ENCODE measurements around the gene PCDHA6.
"Not testable (repeated sequence)": the region's sequence is repeated elsewhere in the genome, so short reads cannot be mapped to it uniquely, and the experiment has no call there.

Gene PCDHA6

DNA sequence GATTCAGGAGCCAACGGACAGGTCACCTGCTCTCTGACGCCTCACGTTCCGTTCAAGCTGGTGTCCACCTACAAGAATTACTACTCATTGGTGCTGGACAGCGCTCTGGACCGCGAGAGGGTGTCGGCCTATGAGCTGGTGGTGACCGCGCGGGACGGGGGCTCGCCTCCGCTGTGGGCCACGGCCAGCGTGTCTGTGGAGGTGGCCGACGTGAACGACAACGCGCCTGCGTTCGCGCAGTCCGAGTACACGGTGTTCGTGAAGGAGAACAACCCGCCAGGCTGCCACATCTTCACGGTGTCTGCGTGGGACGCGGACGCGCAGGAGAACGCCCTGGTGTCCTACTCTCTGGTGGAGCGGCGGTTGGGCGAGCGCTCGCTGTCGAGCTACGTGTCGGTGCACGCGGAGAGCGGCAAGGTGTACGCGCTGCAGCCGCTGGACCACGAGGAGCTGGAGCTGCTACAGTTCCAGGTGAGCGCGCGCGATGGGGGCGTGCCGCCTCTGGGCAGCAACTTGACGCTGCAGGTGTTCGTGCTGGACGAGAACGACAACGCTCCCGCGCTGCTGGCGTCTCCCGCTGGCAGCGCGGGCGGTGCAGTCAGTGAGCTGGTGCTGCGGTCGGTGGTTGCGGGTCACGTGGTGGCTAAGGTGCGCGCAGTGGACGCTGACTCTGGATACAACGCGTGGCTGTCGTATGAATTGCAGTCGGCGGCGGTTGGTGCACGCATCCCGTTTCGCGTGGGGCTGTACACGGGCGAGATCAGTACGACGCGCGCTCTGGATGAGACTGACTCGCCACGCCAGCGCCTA is 29.6 kb downstream of the PCDHA6 start:
- no peak for DNase-seq (ENCODE audit: low read depth)

DNA sequence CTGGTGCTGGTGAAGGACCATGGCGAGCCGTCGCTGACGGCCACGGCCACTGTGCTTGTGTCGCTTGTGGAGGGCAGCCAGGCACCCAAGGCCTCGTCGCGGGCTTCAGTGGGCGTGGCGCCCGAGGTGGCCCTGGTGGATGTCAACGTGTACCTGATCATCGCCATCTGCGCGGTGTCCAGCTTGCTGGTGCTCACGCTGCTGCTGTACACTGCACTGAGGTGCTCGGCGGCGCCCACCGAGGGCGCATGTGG is 30.2 kb downstream of the PCDHA6 start:
- no peak for DNase-seq (ENCODE audit: low read depth)

DNA sequence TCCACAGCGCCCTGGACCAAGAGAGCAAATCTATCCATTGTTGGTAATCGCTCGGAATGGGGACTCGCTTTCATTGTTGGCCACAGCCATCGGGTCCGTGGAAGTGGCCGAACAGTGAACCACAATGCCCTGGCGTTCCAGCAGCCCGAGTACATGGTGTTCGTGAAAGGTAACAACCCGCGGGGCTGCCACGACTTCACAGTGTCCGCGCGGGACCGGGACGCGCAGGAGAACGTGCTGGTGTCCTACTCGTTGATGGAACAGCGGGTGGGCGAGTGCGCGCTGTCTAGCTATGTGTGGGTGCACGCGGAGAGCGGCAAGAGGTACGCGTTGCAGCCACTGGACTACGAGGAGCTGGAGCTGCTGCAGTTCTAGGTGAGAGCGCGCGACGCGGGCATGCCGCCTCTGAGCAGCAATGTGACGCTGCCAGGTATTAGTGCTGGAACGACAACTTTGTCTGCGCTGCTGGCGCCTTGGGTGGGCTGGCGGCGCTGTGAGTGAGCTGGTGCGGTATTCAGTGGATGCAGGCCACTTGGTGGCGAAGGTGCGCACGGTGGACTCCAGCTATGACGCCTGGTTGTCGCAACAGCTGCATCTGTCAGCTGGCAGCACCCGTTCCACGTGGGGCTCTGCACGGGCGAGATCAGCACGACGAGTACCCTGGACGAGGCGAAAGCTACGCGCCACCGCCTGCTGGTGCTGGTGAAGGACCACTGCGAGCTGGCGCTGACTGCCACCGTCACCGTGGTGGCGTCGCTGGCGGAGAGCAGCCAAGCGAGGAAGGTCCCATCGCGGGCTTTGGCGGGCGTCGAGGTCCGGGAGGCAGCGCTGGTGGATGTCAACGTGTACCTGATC is 34.9 kb downstream of the PCDHA6 start:
- no peak for DNase-seq (ENCODE audit: low read depth)

DNA sequence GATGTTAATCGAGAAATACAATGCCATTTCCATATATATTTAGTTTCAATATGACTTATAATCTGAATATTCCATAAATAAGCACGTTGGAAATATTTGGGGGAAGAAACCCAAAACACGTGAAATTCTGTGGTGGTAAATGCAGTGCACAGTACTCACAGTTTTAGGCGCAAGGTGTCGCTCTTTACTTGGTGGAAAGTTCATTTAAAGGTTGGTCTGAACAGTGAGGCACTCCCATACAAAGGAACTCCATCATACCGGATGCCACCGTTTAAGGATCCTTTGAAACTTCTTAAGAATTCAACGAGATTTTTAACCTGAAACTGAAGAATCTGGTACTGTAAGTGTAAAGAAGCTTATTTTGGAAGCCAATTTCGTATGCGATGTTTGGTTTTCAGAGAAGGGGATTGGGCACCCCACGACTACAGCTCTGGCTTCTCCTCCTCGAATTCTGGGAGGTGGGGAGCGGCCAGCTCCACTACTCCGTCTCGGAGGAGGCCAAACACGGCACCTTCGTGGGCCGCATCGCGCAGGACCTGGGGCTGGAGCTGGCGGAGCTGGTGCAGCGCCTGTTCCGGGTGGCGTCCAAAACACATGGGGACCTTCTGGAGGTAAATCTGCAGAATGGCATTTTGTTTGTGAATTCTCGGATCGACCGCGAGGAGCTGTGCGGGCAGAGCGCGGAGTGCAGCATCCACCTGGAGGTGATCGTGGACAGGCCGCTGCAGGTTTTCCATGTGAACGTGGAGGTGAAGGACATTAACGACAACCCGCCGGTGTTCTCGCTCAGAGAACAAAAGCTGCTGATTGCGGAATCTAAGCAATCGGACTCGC is 41.2 kb downstream of the PCDHA6 start, which contains the start of gene PCDHA11:
PCDHA11 (plus strand) TSS at position 237 of the 834 bp plus-strand sequence; CDS start at position 384, 147 bp downstream.
- DNase-seq (ENCODE audit: low read depth), result no peak

DNA sequence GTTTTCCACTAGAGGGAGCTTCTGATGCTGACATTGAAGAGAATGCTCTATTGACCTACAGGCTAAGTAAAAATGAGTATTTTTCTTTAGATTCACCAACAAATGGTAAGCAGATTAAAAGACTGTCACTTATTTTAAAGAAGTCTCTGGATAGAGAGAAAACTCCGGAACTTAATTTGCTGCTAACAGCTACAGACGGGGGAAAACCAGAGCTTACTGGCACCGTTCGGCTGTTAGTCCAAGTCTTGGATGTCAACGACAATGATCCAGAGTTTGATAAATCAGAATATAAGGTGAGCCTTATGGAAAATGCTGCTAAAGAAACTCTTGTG is 41.8 kb downstream of the PCDHA6 start:
- DNase-seq (ENCODE audit: low read depth), result no peak

DNA sequence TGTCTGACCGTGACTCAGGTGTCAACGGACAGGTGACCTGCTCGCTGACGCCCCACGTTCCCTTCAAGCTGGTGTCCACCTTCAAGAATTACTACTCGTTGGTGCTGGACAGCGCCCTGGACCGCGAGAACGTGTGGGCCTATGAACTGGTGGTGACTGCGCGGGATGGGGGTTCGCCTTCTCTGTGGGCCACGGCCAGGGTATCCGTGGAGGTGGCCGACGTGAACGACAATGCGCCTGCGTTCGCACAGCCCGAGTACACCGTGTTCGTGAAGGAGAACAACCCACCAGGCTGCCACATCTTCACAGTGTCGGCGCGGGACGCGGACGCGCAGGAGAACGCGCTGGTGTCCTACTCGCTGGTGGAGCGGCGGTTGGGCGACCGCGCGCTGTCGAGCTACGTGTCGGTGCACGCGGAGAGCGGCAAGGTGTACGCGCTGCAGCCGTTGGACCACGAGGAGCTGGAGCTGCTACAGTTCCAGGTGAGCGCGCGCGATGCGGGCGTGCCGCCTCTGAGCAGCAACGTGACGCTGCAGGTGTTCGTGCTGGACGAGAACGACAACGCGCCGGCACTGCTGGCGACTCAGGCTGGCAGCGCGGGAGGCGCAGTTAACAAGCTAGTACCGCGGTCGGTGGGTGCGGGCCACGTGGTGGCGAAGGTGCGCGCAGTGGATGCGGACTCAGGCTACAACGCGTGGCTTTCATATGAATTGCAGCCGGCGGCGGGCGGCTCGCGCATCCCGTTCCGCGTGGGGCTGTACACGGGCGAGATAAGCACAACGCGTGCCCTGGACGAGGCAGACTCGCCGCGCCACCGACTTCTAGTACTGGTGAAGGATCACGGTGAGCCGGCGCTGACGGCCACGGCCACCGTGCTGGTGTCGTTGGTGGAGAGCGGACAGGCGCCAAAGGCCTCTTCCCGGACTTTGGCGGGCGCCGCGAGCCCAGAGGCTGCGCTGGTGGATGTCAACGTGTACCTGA is 42.8 kb downstream of the PCDHA6 start:
- no peak for DNase-seq (ENCODE audit: low read depth)

DNA sequence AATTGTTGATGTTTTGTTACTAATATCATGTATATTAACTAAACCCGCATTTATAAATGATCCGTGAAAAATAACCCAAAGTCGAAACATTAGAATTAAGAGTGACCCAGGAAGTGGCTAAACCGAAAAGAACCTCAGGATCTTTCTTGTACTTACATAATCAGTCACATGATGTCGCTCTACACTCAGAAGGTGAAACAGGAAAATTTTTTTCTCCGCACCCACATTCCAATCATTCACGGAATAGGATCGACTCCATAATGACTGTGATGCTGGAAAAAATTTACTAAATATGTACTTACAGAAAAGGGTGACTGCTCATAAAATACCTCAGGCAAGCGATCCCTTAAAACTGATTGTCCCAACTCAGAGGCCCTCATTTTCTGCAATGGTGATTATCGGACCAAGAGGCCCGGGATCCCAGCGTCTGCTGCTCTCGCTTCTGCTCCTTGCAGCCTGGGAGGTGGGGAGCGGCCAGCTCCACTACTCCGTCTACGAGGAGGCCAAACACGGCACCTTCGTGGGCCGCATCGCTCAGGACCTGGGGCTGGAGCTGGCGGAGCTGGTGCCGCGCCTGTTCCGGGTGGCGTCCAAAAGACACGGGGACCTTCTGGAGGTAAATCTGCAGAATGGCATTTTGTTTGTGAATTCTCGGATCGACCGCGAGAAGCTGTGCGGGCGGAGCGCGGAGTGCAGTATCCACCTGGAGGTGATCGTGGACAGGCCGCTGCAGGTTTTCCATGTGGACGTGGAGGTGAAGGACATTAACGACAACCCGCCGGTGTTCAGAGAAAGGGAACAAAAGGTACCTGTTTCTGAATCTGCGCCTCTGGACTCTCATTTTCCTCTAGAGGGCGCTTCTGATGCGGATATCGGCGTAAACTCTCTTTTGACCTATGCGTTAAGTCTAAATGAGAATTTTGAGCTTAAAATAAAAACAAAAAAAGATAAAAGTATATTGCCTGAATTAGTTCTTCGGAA is 47.6 kb downstream of the PCDHA6 start, which contains the start of gene PCDHA12:
PCDHA12 (plus strand) TSS at position 224 of the 981 bp plus-strand sequence; CDS start at position 389, 165 bp downstream.
- no peak for DNase-seq (ENCODE audit: low read depth)

DNA sequence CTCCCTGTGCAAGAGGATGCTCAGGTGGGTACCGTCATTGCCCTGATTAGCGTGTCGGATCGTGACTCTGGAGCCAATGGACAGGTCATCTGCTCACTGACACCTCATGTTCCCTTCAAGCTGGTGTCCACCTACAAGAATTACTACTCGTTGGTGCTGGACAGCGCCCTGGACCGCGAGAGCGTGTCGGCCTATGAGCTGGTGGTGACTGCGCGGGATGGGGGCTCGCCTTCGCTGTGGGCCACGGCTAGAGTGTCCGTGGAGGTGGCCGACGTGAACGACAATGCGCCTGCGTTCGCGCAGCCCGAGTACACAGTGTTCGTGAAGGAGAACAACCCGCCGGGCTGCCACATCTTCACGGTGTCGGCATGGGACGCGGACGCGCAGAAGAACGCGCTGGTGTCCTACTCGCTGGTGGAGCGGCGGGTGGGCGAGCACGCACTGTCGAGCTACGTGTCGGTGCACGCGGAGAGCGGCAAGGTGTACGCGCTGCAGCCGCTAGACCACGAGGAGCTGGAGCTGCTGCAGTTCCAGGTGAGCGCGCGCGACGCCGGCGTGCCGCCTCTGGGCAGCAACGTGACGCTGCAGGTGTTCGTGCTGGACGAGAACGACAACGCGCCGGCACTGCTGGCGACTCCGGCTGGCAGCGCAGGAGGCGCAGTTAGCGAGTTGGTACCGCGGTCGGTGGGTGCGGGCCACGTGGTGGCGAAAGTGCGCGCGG is 48.9 kb downstream of the PCDHA6 start:
- DNase-seq (ENCODE audit: low read depth), result not testable (repeated sequence)

DNA sequence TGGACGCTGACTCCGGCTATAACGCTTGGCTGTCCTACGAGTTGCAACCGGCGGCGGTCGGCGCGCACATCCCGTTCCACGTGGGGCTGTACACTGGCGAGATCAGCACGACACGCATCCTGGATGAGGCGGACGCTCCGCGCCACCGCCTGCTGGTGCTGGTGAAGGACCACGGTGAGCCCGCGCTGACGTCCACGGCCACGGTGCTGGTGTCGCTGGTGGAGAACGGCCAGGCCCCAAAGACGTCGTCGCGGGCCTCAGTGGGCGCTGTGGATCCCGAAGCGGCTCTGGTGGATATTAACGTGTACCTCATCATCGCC is 49.5 kb downstream of the PCDHA6 start:
- no peak for DNase-seq (ENCODE audit: low read depth)

All from HS-27A (cell line).